ENCODE measurements around the gene TBX18. TPM values are rescaled to one million over a fixed set of nuclear protein-coding genes. Genes with fewer than 3 reads are reported as not detected.

TBX18 gene
- total RNA-seq, 2 experiments from 2014 or later: not detected

- no peak overlapping the region for H2AFZ ChIP-seq (ENCODE audit: low read length)
- no peaks in the 10 kb centered on the region for H3K79me2 ChIP-seq (ENCODE audit: insufficient read depth, low read depth, low read length)
- H3K4me1 ChIP-seq (ENCODE audit: insufficient read depth, low read length, poor library complexity, severe bottlenecking): no peaks in the 10 kb centered on the region
- H3K4me3 ChIP-seq (ENCODE audit: low read depth, low read length, poor library complexity, severe bottlenecking): no peak overlapping the region
- no peak for TF ChIP-seq CTCF (conservative IDR thresholded peaks at IDR 0.05; ENCODE audit: low read length)
- TF ChIP-seq EZH2phosphoT487 (IDR thresholded peaks at IDR 0.05; ENCODE audit: borderline replicate concordance, low read depth, low read length): no peak
- no TSS peak for BruUV-seq (replicated peaks)
- H3K4me2 ChIP-seq (ENCODE audit: low read length): no peak overlapping the region
- no peaks in the 10 kb centered on the region for H3K36me3 ChIP-seq (ENCODE audit: insufficient read depth, low read length)
- intact Hi-C loops (cut with micrococcal nuclease; ENCODE audit: unreplicated experiment): no loop called here
- CTCF ChIA-PET (ENCODE audit: unreplicated experiment): no interaction called here
- no peak overlapping the region for H3K27ac ChIP-seq (ENCODE audit: low read depth, low read length, poor library complexity, severe bottlenecking)
- no peak for DNase-seq (ENCODE audit: low spot score)
- POLR2A ChIA-PET: no interaction called here
- no peaks in the 10 kb centered on the region for H4K20me1 ChIP-seq (ENCODE audit: insufficient read depth, low read length)
- H3K9me2 ChIP-seq (ENCODE audit: insufficient read depth, low read length): no peaks in the 10 kb centered on the region
- H3K9me3 ChIP-seq (ENCODE audit: low read length): no peaks in the 10 kb centered on the region
Measured at GRCh38 chr6:84648444-84648843, 116.0 kb downstream of the TBX18 start.

GRCh38 chr6:84645563-84646266, 118.7 kb downstream of the TBX18 start:
- DNase-seq (ENCODE audit: low spot score): no peak
- TF ChIP-seq EZH2phosphoT487 (IDR thresholded peaks at IDR 0.05; ENCODE audit: borderline replicate concordance, low read depth, low read length): no peak
- intact Hi-C loops (cut with micrococcal nuclease; ENCODE audit: unreplicated experiment): no loop called here
- H3K4me2 ChIP-seq (ENCODE audit: low read length): no peak overlapping the region
- CTCF ChIA-PET (ENCODE audit: unreplicated experiment): no interaction called here
- H3K36me3 ChIP-seq (ENCODE audit: insufficient read depth, low read length): no peaks in the 10 kb centered on the region
- H3K9me3 ChIP-seq (ENCODE audit: low read length): no peaks in the 10 kb centered on the region
- H3K9me2 ChIP-seq (ENCODE audit: insufficient read depth, low read length): no peaks in the 10 kb centered on the region
- H3K79me2 ChIP-seq (ENCODE audit: insufficient read depth, low read depth, low read length): no peaks in the 10 kb centered on the region
- no peak overlapping the region for H3K4me3 ChIP-seq (ENCODE audit: low read depth, low read length, poor library complexity, severe bottlenecking)
- no peak overlapping the region for H3K27ac ChIP-seq (ENCODE audit: low read depth, low read length, poor library complexity, severe bottlenecking)
- H2AFZ ChIP-seq (ENCODE audit: low read length): no peak overlapping the region
- no peaks in the 10 kb centered on the region for H3K4me1 ChIP-seq (ENCODE audit: insufficient read depth, low read length, poor library complexity, severe bottlenecking)
- no TSS peak for BruUV-seq (replicated peaks)
- POLR2A ChIA-PET: interaction anchor here (0.6 to 0.9 kb wide), 2 partner anchors 26 to 378 kb away, joined by 3 read pairs; no protein-coding TSS in a partner anchor
- no peaks in the 10 kb centered on the region for H4K20me1 ChIP-seq (ENCODE audit: insufficient read depth, low read length)

GRCh38 chr6:84645000-84645399, 119.4 kb downstream of the TBX18 start:
- H4K20me1 ChIP-seq (ENCODE audit: insufficient read depth, low read length): no peaks in the 10 kb centered on the region
- no peak overlapping the region for H3K4me2 ChIP-seq (ENCODE audit: low read length)
- no peaks in the 10 kb centered on the region for H3K9me2 ChIP-seq (ENCODE audit: insufficient read depth, low read length)
- DNase-seq (ENCODE audit: low spot score): no peak
- no TSS peak for BruUV-seq (replicated peaks)
- intact Hi-C loops (cut with micrococcal nuclease; ENCODE audit: unreplicated experiment): no loop called here
- no peak overlapping the region for H2AFZ ChIP-seq (ENCODE audit: low read length)
- no peaks in the 10 kb centered on the region for H3K79me2 ChIP-seq (ENCODE audit: insufficient read depth, low read depth, low read length)
- ChIA-PET POLR2A (interaction anchor here (0.9 kb wide), 1 partner anchor 27 kb away, joined by 3 read pairs; no protein-coding TSS in a partner anchor), CTCF (ENCODE audit: unreplicated experiment) (no interaction called here)
- no peaks in the 10 kb centered on the region for H3K36me3 ChIP-seq (ENCODE audit: insufficient read depth, low read length)
- no peaks in the 10 kb centered on the region for H3K4me1 ChIP-seq (ENCODE audit: insufficient read depth, low read length, poor library complexity, severe bottlenecking)
- TF ChIP-seq EZH2phosphoT487 (IDR thresholded peaks at IDR 0.05; ENCODE audit: borderline replicate concordance, low read depth, low read length) (no peak), CTCF (conservative IDR thresholded peaks at IDR 0.05; ENCODE audit: low read length) (no peak)
- no peak overlapping the region for H3K27ac ChIP-seq (ENCODE audit: low read depth, low read length, poor library complexity, severe bottlenecking)
- H3K9me3 ChIP-seq (ENCODE audit: low read length): no peaks in the 10 kb centered on the region
- H3K4me3 ChIP-seq (ENCODE audit: low read depth, low read length, poor library complexity, severe bottlenecking): no peak overlapping the region
